Uterus (tissue), 2 donors: Measurements from ENCODE around the gene GRIN2C.

ENCODE experiments used
- POLR2A ChIP-seq, 2 donors: fragments of 450-650 bp; IDR thresholded peaks; one replicate each; pipeline ENCODE4 v1.6.1; 2016; ENCODE audit warnings: antibody characterized with exemption in 2 of 2, mild to moderate bottlenecking in 1 of 2, moderate library complexity in 1 of 2
- TF ChIP-seq, protein P1 (sequence below), 4 experiments: fragments of 200-600 bp in 2 of 4; fragments of 450-650 bp in 2 of 4; sonication (generic) in 2 of 4; IDR thresholded peaks; one replicate each; pipeline ENCODE4 v1.5.1; 2016 to 2019; ENCODE audit warnings: antibody characterized with exemption in 4 of 4, mild to moderate bottlenecking in 2 of 4, moderate library complexity in 1 of 4

DNA sequence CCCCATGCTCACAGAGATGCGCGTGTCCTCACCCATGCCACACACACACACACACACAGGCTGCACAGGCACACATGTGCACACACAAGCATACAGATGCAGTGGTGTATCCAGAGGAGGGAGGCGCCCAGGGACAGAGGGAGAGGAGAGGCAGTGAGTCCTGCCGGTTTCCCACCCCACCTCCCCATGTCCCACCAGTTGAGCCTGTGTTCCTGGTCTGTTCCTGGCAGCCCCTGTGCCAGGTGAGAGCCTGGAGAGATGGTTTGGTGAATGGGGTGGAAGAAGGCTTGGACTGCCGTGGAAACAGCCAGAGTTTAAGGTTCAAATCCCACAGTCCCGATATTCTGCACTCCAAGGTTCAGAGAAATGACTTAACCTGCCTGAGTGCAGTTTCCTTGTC lies 44.0 kb upstream of the GRIN2C start:
- TF ChIP-seq, protein P1, sequence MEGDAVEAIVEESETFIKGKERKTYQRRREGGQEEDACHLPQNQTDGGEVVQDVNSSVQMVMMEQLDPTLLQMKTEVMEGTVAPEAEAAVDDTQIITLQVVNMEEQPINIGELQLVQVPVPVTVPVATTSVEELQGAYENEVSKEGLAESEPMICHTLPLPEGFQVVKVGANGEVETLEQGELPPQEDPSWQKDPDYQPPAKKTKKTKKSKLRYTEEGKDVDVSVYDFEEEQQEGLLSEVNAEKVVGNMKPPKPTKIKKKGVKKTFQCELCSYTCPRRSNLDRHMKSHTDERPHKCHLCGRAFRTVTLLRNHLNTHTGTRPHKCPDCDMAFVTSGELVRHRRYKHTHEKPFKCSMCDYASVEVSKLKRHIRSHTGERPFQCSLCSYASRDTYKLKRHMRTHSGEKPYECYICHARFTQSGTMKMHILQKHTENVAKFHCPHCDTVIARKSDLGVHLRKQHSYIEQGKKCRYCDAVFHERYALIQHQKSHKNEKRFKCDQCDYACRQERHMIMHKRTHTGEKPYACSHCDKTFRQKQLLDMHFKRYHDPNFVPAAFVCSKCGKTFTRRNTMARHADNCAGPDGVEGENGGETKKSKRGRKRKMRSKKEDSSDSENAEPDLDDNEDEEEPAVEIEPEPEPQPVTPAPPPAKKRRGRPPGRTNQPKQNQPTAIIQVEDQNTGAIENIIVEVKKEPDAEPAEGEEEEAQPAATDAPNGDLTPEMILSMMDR (IDR thresholded peaks at IDR 0.05), result no peak
- no peak for TF ChIP-seq POLR2A (IDR thresholded peaks at IDR 0.05)
